Breast epithelium (tissue), 4 donors: ENCODE measurements around the gene PDCD1LG2. TPM values are rescaled to one million over a fixed set of nuclear protein-coding genes. Genes with fewer than 3 reads are reported as not detected.

Experiments
- DNase-seq, 2 donors: peaks; one replicate each; pipeline ENCODE4 v3.0.0-alpha.2; 2019; ENCODE audit warnings: low spot score in 2 of 2
- H3K27ac ChIP-seq, 2 donors: fragments of 200-600 bp; sonication (generic) in 1 of 2; one replicate each; pipeline ENCODE4 v1.5.1; 2016 to 2019; ENCODE audit warnings: mild to moderate bottlenecking in 1 of 2
- H3K27me3 ChIP-seq, 2 donors: fragments of 200-600 bp; sonication (generic) in 1 of 2; one replicate each; pipeline versions ENCODE4 v1.5.1 to v1.6.0; 2017 to 2019; ENCODE audit warnings: control low read depth in 1 of 2, mild to moderate bottlenecking in 1 of 2
- H3K36me3 ChIP-seq: fragments of 200-600 bp; one replicate; pipeline ENCODE4 v1.5.1; 2019
- H3K4me1 ChIP-seq, 2 donors: fragments of 200-600 bp; sonication (generic); one replicate each; pipeline ENCODE4 v1.5.1; 2016 to 2019; ENCODE audit warnings: control low read depth in 1 of 2
- H3K4me3 ChIP-seq, 3 donors: fragments of 200-600 bp; sonication (generic); 1 replicate in 2 of 3; 2 replicates in 1 of 3; pipeline ENCODE4 v1.5.1; 2016 to 2019; ENCODE audit warnings: mild to moderate bottlenecking in 3 of 3, moderate library complexity in 2 of 3
- H3K9me3 ChIP-seq, 2 donors: fragments of 200-600 bp; sonication (generic) in 1 of 2; one replicate each; pipeline ENCODE4 v1.5.1; 2016 to 2019; ENCODE audit warnings: control low read depth in 1 of 2
- CTCF ChIP-seq, 3 donors: fragments of 450-650 bp; IDR thresholded peaks; one replicate each; pipeline ENCODE4 v1.5.1; 2016 to 2017; ENCODE audit warnings: antibody characterized with exemption in 3 of 3, mild to moderate bottlenecking in 3 of 3, moderate library complexity in 3 of 3
- POLR2A ChIP-seq: fragments of 450-650 bp; IDR thresholded peaks from one replicate; pipeline ENCODE4 v1.6.1; 2016; ENCODE audit warnings: antibody characterized with exemption, mild to moderate bottlenecking, moderate library complexity
- POLR2AphosphoS5 ChIP-seq, 3 donors: sonication (generic); formaldehyde crosslinking; IDR thresholded peaks; one replicate each; pipeline ENCODE4 v1.6.1; 2017; ENCODE audit warnings: antibody characterized with exemption in 3 of 3
- intact Hi-C: fragments of 100-400 bp; cut with DNase I; formaldehyde crosslinking; loops from one replicate; pipeline ENCODE4 v1.15.1; 2023; ENCODE audit warnings: low total_unique reads
- total RNA-seq, 3 donors: library from RNA; depleted of rRNA; stranded (reverse); fragments of >200 nt; gene quantifications; one replicate each; pipeline ENCODE4 v1.1.0, GENCODE V29; 2016

PDCD1LG2 gene
- total RNA-seq, 3 donors from 2014 or later: 1.6 to 8.0 (median 3.3) TPM

- no peaks in the 10 kb centered on the region for H3K27me3 ChIP-seq
- no peaks in the 10 kb centered on the region for H3K36me3 ChIP-seq
- H3K27ac ChIP-seq: no peak overlapping the region
- intact Hi-C loops: no loop called here
- no peak overlapping the region for H3K4me3 ChIP-seq
- H3K4me1 ChIP-seq: no peaks in the 10 kb centered on the region
- no peaks in the 10 kb centered on the region for H3K9me3 ChIP-seq
- no peak for DNase-seq
- TF ChIP-seq CTCF (IDR thresholded peaks at IDR 0.05) (no peak), POLR2AphosphoS5 (IDR thresholded peaks at IDR 0.05) (no peak), POLR2A (no peak)
These were observed 26.4 kb downstream of the PDCD1LG2 start for GRCh38 chr9:5536684-5537083.

- Histone ChIP-seq H3K27ac (no peak overlapping the region), H3K27me3 (no peaks in the 10 kb centered on the region), H3K4me3 (no peak overlapping the region), H3K4me1 (no peaks in the 10 kb centered on the region), H3K9me3 (no peaks in the 10 kb centered on the region), H3K36me3 (no peaks in the 10 kb centered on the region)
- TF ChIP-seq CTCF (IDR thresholded peaks at IDR 0.05): no peak
- no peak for TF ChIP-seq POLR2AphosphoS5 (IDR thresholded peaks at IDR 0.05)
- TF ChIP-seq POLR2A: no peak
- no peak for DNase-seq
- intact Hi-C loops: no loop called here
These were observed 33.8 kb downstream of the PDCD1LG2 start for GRCh38 chr9:5543875-5544702.

GRCh38 chr9:5549658-5550650 lies 39.6 kb downstream of the PDCD1LG2 start:
- intact Hi-C loops: no loop called here
- no peaks in the 10 kb centered on the region for H3K4me1 ChIP-seq
- TF ChIP-seq POLR2A (no peak), CTCF (IDR thresholded peaks at IDR 0.05) (no peak), POLR2AphosphoS5 (IDR thresholded peaks at IDR 0.05) (no peak)

GRCh38 chr9:5551368-5552150 lies 41.2 kb downstream of the PDCD1LG2 start:
- no peak for DNase-seq
- no peaks in the 10 kb centered on the region for H3K36me3 ChIP-seq
- intact Hi-C loops: no loop called here
- no peaks in the 10 kb centered on the region for H3K4me1 ChIP-seq
- no peak overlapping the region for H3K27ac ChIP-seq
- no peak overlapping the region for H3K4me3 ChIP-seq
- H3K27me3 ChIP-seq: no peaks in the 10 kb centered on the region
- no peak for TF ChIP-seq POLR2A
- TF ChIP-seq POLR2AphosphoS5 (IDR thresholded peaks at IDR 0.05): no peak
- no peak for TF ChIP-seq CTCF (IDR thresholded peaks at IDR 0.05)
- no peaks in the 10 kb centered on the region for H3K9me3 ChIP-seq

More at GRCh38 chr9:5549658-5550650, 39.6 kb downstream of the PDCD1LG2 start:
- Histone ChIP-seq H3K4me3 (no peak overlapping the region), H3K9me3 (no peaks in the 10 kb centered on the region), H3K27me3 (no peaks in the 10 kb centered on the region), H3K36me3 (no peaks in the 10 kb centered on the region), H3K27ac (no peak overlapping the region)
- no peak for DNase-seq
